OCI-LY1 (cell line): ENCODE data around the gene LNP1.

Source experiments
- EZH2 ChIP-seq: fragments of 200-600 bp; sonication (generic), shearing (Covaris generic); IDR thresholded peaks from 2 replicates; pipeline ENCODE4 v1.8.0; 2017; ENCODE audit warnings: borderline replicate concordance, mixed run types, mild to moderate bottlenecking, antibody characterized with exemption, low read length, moderate library complexity, mixed read lengths
- TF ChIP-seq, protein P1 (sequence below): fragments of 200-600 bp; sonication (generic), shearing (Covaris generic); IDR thresholded peaks from 2 replicates; pipeline ENCODE4 v1.5.1; 2017; ENCODE audit warnings: mild to moderate bottlenecking, antibody characterized with exemption, low read length, moderate library complexity, mixed read lengths

DNA sequence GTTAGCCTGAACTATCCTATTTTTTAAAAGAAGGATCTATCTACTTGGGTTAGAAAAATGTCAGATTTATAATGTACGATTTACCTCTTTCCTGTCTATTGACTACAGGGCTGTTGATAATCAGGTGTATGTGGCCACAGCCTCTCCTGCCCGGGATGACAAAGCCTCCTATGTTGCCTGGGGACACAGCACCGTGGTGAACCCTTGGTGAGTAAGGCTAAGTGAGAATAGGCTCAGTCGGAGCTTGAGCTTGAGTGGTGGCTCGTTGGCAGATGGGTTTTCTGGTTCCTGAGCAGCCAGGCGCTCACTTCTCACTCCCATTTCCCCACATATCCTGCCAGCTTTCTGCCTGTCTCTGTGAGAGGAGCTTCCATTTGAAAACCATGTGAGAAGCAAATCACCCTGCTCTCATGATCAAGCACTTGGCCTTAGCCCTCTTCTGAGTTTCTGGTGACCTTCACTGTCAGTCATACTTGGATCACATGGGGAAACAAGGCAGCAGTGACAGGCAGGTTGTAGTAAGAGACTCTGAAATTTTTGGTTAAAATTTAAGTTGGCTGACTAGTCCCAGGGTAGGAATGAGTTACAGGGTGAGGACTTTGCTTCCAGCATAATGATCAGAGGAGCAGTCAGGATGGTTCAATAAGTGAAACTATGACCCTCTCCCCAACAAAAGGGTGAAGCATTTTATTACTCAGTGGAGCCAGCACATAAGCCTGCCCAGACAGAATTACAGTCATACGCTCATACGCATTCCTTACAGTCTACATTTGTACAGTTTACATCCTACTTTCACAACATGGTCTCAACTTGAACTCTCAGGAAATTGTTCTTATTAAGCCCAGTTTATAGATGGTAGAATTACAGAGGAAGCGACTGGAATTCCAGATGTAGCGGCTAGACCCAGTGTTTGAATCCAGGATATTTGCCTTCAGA is 48.8 kb upstream of the LNP1 start:
- TF ChIP-seq, protein P1, sequence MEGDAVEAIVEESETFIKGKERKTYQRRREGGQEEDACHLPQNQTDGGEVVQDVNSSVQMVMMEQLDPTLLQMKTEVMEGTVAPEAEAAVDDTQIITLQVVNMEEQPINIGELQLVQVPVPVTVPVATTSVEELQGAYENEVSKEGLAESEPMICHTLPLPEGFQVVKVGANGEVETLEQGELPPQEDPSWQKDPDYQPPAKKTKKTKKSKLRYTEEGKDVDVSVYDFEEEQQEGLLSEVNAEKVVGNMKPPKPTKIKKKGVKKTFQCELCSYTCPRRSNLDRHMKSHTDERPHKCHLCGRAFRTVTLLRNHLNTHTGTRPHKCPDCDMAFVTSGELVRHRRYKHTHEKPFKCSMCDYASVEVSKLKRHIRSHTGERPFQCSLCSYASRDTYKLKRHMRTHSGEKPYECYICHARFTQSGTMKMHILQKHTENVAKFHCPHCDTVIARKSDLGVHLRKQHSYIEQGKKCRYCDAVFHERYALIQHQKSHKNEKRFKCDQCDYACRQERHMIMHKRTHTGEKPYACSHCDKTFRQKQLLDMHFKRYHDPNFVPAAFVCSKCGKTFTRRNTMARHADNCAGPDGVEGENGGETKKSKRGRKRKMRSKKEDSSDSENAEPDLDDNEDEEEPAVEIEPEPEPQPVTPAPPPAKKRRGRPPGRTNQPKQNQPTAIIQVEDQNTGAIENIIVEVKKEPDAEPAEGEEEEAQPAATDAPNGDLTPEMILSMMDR = no peak
- TF ChIP-seq EZH2 = no peak
